GM19455 (cell line): Measurements from ENCODE around the gene ALX4.

Source experiments
- ATAC-seq: cut with Tn5 transposase; IDR thresholded peaks from one replicate; pipeline ENCODE4 v1.9.1; 2021; ENCODE audit not compliant: unreplicated experiment

The ALX4 gene

GRCh38 chr11:44309478-44310205, at the start of gene ALX4:
TSS of gene ALX4 (minus strand) at chr11:44310139. CDS start at chr11:44310062, 77 bp downstream.
- no peak for ATAC-seq

- no peak for ATAC-seq
Observed at GRCh38 chr11:44359162-44359561, 49.2 kb upstream of the ALX4 start.

GRCh38 chr11:44358713-44359112, 48.8 kb upstream of the ALX4 start:
- no peak for ATAC-seq

DNA sequence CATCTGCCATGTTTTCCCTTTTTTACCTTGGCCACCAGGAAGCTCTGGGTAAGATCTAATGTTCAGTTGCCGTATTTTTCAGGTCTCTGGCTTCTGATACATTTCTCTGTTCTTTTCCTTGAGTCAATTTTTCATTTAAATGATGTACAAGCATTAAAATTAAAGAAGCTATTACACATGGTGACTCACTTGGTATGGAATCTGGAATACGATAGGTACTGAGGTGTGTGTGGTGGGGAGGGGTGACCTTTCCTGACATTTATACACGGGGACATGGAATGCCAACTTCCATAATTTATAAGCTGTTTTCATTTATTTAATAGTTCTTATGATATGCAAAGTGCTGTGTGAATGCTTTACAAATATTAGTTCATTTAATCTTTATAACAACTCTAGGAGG, 47.8 kb upstream of the ALX4 start:
- ATAC-seq: no peak

DNA sequence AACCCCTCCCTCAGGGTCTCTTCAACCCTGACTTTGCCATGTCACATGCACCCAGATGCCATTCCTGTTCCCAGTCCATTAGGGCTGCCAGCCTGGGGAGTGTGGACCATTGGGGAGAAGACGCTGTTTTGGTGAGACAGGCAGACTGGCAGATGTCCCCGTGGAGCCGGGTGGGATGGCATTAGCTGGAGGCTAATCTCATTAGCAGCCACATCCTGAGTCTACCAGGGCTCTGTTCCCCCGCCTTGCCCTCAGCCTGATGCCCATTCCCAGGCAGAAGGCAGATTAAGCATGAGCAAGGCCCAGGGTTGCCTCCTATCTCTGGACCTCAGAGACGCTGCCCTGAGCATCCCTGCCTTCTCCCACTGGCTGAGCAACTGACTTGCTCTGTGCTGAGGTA, 46.4 kb upstream of the ALX4 start:
- ATAC-seq: no peak

DNA sequence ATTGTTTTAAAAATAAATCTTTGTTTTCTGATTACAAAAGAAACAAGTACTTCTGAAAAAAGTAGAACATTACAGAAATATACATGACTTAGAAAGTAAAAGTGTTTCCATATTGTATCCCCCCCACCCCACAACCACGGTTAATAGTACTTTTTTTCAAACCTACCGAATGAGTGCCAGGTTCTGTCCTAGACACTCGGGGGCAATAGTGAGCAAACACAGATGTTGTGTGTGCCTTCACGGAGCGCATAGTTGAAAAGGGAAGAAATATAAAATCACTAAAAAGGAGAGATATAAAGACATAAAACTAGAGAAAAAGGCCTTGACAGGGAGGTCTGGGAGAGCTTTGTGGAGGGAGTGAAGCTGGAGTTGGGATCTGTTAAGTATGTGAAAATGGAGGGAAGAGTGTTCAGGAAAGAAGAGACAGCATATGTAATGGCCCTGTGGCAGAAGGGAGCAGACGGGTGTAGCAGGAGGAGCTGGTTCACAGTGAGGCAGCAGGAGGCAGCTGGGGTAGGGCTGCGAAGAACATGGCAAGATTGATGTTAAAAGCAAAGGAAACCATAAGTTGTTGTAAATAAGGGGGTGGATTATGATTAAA, 42.1 kb upstream of the ALX4 start:
- ATAC-seq: no peak

DNA sequence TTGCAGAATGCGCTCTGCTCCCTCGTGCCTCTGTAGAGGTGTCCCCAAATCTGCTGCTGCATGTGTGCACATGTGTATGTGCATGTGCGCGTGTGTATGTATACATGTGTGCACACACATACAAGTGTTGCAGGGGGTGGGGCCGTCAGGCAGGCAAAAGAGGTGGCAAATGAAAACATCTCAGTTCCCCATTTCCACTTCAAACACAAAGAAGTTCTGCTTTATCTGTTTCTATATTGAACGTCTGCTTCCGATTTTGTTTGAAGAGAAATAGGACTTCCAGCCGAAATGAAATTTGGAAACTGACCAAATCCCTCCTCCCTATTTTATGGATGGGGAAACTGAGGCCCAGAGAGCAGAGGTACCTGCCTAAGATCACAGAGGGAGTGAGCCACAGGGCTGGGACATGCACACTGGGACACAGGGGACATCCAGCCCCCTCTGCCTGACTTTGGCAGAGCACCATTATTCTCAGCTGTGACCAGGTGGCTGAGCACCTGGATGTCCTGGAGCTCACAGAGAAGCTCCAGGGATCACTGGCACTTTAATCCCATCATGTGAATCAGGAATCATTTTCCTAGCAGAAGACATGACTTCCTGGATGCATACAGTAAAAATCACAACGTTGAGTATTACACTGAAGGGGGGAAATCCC, 41.2 kb upstream of the ALX4 start:
- ATAC-seq: peak; percentile 63

- no peak for ATAC-seq
Observed at GRCh38 chr11:44349328-44349727, 39.4 kb upstream of the ALX4 start.

GRCh38 chr11:44348721-44349120, 38.8 kb upstream of the ALX4 start:
- no peak for ATAC-seq

GRCh38 chr11:44348114-44348513, 38.2 kb upstream of the ALX4 start:
- ATAC-seq: no peak

DNA sequence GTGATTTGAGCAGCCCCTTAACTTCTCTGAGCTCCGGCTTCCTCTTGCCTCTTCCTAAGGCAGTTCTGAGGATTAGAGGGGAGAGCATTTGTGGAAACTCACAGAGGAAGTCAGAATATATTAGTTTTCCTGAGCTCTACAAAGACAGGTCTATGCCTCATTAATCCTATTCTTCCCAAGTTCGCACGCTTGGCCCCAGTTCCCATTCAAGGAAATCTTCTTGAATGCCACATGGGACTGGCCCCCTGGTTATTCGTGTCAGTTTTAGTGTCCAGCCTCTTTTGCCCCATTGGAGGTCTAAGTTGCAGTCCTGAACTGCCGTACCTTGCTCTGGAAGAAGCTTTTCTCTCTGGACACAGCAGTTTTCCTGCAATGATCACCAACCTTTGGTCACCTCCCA, 37.6 kb upstream of the ALX4 start:
- no peak for ATAC-seq

DNA sequence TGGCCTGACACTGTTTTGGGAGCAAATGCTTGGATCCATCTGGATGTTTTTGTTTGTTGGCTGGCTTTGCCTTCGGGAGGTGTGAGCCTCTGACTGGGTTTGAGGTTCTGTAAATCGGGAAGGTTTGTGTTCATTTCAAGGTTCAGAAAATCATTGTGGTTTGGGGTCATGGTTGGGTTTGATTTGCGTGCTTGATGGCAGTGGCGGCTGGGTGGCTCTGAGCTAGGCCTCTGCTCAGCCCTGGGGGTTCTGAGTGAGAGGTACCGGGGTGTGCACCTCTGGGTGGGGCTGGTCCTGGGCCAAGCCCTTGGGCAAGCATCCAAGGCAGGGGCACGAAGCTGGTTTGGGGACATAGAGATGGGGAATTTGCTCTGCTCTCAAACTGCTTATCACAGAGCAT, 37.0 kb upstream of the ALX4 start:
- no peak for ATAC-seq

GRCh38 chr11:44345781-44346180, 35.8 kb upstream of the ALX4 start:
- ATAC-seq: no peak

DNA sequence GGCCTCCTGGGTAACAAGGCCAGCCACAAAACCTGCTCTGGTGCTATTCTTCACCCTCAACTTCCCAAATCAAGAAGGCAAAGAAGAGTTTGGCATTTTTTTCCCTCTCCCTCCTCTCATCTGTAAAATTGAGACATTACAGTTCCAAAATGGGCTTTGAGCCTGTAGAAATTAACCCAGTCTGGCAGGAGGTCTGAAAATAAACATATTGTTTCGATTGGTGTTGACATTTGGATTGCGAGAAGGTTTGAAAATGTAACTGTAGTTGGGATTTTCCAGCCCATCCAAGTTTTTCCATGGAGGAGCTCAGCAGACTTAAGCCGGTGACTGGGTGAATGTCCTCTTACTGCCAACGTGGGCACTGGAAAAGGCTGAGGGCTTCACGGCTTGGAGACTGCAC, 35.0 kb upstream of the ALX4 start:
- ATAC-seq: no peak

- no peak for ATAC-seq
Observed at GRCh38 chr11:44344423-44344820, 34.5 kb upstream of the ALX4 start.

- no peak for ATAC-seq
Observed at GRCh38 chr11:44343778-44344422, 34.0 kb upstream of the ALX4 start.

GRCh38 chr11:44342616-44343015, 32.7 kb upstream of the ALX4 start:
- ATAC-seq: no peak

DNA sequence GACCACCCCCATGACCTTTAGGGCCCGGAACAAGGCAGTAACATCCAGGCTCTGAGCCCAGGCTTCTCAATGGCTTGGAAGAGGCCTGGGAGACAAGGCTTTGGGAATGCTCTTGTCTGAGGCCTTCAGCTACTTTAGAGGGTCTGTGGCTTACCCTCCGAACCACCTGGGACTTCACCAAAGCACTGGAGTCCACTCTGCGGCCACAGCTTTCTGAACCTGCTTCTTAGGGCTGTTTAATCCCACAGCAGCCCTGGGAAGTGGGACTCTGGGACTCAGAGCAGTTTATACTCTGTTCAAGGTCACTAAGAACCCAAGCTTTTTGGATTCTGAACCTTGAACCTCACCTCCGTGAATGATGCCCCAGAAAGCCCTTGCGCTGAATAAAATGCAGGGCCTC, 30.7 kb upstream of the ALX4 start:
- no peak for ATAC-seq

DNA sequence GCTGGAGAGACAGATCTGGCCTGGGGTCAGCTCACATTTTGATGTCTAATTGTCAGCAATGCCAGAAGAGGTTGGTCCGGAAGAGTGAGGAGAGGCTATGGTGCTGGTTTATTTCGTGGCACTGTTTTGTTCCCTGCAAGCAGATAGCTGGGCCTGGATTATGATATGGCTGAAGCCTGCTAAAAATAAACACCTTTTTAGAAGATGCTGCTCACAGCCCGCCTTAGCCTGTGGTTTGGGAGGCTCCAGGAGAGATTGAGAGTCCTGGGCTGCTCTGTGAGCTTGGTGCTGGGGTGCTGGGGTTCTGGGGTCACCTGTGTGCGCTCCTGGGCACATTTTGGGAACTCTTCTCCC, 29.6 kb upstream of the ALX4 start:
- ATAC-seq: no peak

- ATAC-seq: no peak
Observed at GRCh38 chr11:44338698-44339529, 29.0 kb upstream of the ALX4 start.

GRCh38 chr11:44338026-44338425, 28.1 kb upstream of the ALX4 start:
- no peak for ATAC-seq
